ENCODE data around the gene RAD9A.

Gene RAD9A

GRCh38 chr11:67396587-67397389, 5.0 kb downstream of the RAD9A start:
- TF ChIP-seq CREB5 (CRISPR knock-in tag; IDR thresholded peaks at IDR 0.05; ENCODE audit: low read depth) (no peak), SNAI2 (CRISPR knock-in tag; IDR thresholded peaks at IDR 0.05) (no peak), PATZ1 (CRISPR knock-in tag; IDR thresholded peaks at IDR 0.05; ENCODE audit: borderline replicate concordance) (no peak), BACH2 (CRISPR knock-in tag; IDR thresholded peaks at IDR 0.05; ENCODE audit: borderline replicate concordance) (no peak), TOX (CRISPR knock-in tag; IDR thresholded peaks at IDR 0.05; ENCODE audit: borderline replicate concordance) (no peak), ZNF70 (CRISPR knock-in tag; IDR thresholded peaks at IDR 0.05) (no peak), ISL1 (CRISPR knock-in tag; IDR thresholded peaks at IDR 0.05) (no peak), TCF4 (CRISPR knock-in tag; IDR thresholded peaks at IDR 0.05; ENCODE audit: borderline replicate concordance) (no peak), PPARA (CRISPR knock-in tag; IDR thresholded peaks at IDR 0.05; ENCODE audit: borderline replicate concordance) (no peak), CSDC2 (CRISPR knock-in tag; IDR thresholded peaks at IDR 0.05) (no peak), ZFP3 (CRISPR knock-in tag; IDR thresholded peaks at IDR 0.05) (no peak), ARNTL (CRISPR knock-in tag; IDR thresholded peaks at IDR 0.05; ENCODE audit: borderline replicate concordance, low read depth) (no peak), POU6F1 (CRISPR knock-in tag; IDR thresholded peaks at IDR 0.05; ENCODE audit: borderline replicate concordance, low read depth) (no peak), ZFP30 (CRISPR knock-in tag; IDR thresholded peaks at IDR 0.05) (no peak), TSHZ2 (CRISPR knock-in tag; IDR thresholded peaks at IDR 0.05) (no peak), GLIS3 (CRISPR knock-in tag; IDR thresholded peaks at IDR 0.05) (no peak), ESRRG (CRISPR knock-in tag; IDR thresholded peaks at IDR 0.05) (no peak)
- no peak for ATAC-seq

- ATAC-seq: no peak
Measured at GRCh38 chr11:67397536-67397935, 5.8 kb downstream of the RAD9A start.

More at GRCh38 chr11:67397536-67397935, 5.8 kb downstream of the RAD9A start:
- TF ChIP-seq TOX (CRISPR knock-in tag; IDR thresholded peaks at IDR 0.05; ENCODE audit: borderline replicate concordance) (no peak), RARB (CRISPR knock-in tag; IDR thresholded peaks at IDR 0.05) (no peak), GLIS3 (CRISPR knock-in tag; IDR thresholded peaks at IDR 0.05) (no peak), PATZ1 (CRISPR knock-in tag; IDR thresholded peaks at IDR 0.05; ENCODE audit: borderline replicate concordance) (no peak), ZC3H10 (CRISPR knock-in tag; IDR thresholded peaks at IDR 0.05) (no peak), CSRNP3 (CRISPR knock-in tag; IDR thresholded peaks at IDR 0.05) (no peak), SNAI2 (CRISPR knock-in tag; IDR thresholded peaks at IDR 0.05) (no peak), CSDC2 (CRISPR knock-in tag; IDR thresholded peaks at IDR 0.05) (no peak), ZNF8 (CRISPR knock-in tag; IDR thresholded peaks at IDR 0.05) (no peak), ZNF70 (CRISPR knock-in tag; IDR thresholded peaks at IDR 0.05) (no peak), ESRRG (CRISPR knock-in tag; IDR thresholded peaks at IDR 0.05) (no peak), ISL1 (CRISPR knock-in tag; IDR thresholded peaks at IDR 0.05) (no peak), ZNF565 (CRISPR knock-in tag; conservative IDR thresholded peaks at IDR 0.05; ENCODE audit: low read depth) (no peak), ARNTL (CRISPR knock-in tag; IDR thresholded peaks at IDR 0.05; ENCODE audit: borderline replicate concordance, low read depth) (no peak), BACH2 (CRISPR knock-in tag; IDR thresholded peaks at IDR 0.05; ENCODE audit: borderline replicate concordance) (no peak), POU6F1 (CRISPR knock-in tag; IDR thresholded peaks at IDR 0.05; ENCODE audit: borderline replicate concordance, low read depth) (no peak), TCF4 (CRISPR knock-in tag; IDR thresholded peaks at IDR 0.05; ENCODE audit: borderline replicate concordance) (no peak), CREB5 (CRISPR knock-in tag; IDR thresholded peaks at IDR 0.05; ENCODE audit: low read depth) (no peak), OSR1 (CRISPR knock-in tag; IDR thresholded peaks at IDR 0.05) (no peak), PPARA (CRISPR knock-in tag; IDR thresholded peaks at IDR 0.05; ENCODE audit: borderline replicate concordance) (no peak)
